Posterior vena cava (tissue), 2 donors: ENCODE results near the gene DTX2. TPM values are rescaled to one million over a fixed set of nuclear protein-coding genes. Genes with fewer than 3 reads are reported as not detected.
A peak's percentile ranks its signal among the peaks of the same experiment; 100 is the strongest.
"Not testable (repeated sequence)": the region's sequence is repeated elsewhere in the genome, so short reads cannot be mapped to it uniquely, and the experiment has no call there.

ENCODE experiments used
- DNase-seq: peaks from one replicate; pipeline ENCODE4 v3.0.0-alpha.2; 2020; ENCODE audit warnings: low spot score
- intact Hi-C, 2 donors: fragments of 100-400 bp; cut with DNase I; formaldehyde crosslinking; loops; one replicate each; pipeline versions ENCODE4 v1.14.1 to v1.14.2; 2022 to 2023
- total RNA-seq, 2 donors: library from RNA; stranded (reverse); fragmentation: NEBNext Ultra II Directional; extraction: Animal tissue kit (Norgen Biotek cat#: 25700); gene quantifications; one replicate each; pipeline ENCODE4 v1.2.1, GENCODE V29; 2021
- donor health status: DM: yes; HTN: yes; CAD: no.
- donor health status: DM: yes; HTN: yes; CAD: no.

DTX2 gene
- total RNA-seq, 2 donors from 2014 or later = 24.6 to 25.2 TPM

GRCh38 chr7:76441792-76442191, 19.7 kb upstream of the DTX2 start:
- DNase-seq, intact Hi-C loops: not testable (repeated sequence)

GRCh38 chr7:76442664-76443446, 18.7 kb upstream of the DTX2 start:
- intact Hi-C loops = not testable (repeated sequence)
- DNase-seq = peak; percentile 64

GRCh38 chr7:76443846-76444245, 17.7 kb upstream of the DTX2 start:
- intact Hi-C loops, DNase-seq: not testable (repeated sequence)

- intact Hi-C loops = not testable (repeated sequence)
- DNase-seq = peak; percentile 62
These were observed 15.9 kb upstream of the DTX2 start for GRCh38 chr7:76445577-76446008.

- intact Hi-C loops, DNase-seq: not testable (repeated sequence)
These were observed 4.5 kb upstream of the DTX2 start for GRCh38 chr7:76457017-76457416.

- DNase-seq, intact Hi-C loops: not testable (repeated sequence)
These were observed 3.0 kb upstream of the DTX2 start for GRCh38 chr7:76458504-76458903.

- intact Hi-C loops, DNase-seq: not testable (repeated sequence)
These were observed 742 bp upstream of the DTX2 start for GRCh38 chr7:76460767-76461166.

GRCh38 chr7:76462271-76462882, 868 bp downstream of the DTX2 start:
- DNase-seq, intact Hi-C loops: not testable (repeated sequence)

GRCh38 chr7:76464959-76465358, 3.5 kb downstream of the DTX2 start:
- DNase-seq, intact Hi-C loops: not testable (repeated sequence)

- DNase-seq, intact Hi-C loops: not testable (repeated sequence)
These were observed 4.4 kb downstream of the DTX2 start for GRCh38 chr7:76465950-76466349.

- DNase-seq, intact Hi-C loops: not testable (repeated sequence)
These were observed 6.4 kb downstream of the DTX2 start for GRCh38 chr7:76467743-76468404.

GRCh38 chr7:76471556-76472221, 10.2 kb downstream of the DTX2 start:
- intact Hi-C loops, DNase-seq: not testable (repeated sequence)

- DNase-seq, intact Hi-C loops: not testable (repeated sequence)
These were observed 11.6 kb downstream of the DTX2 start for GRCh38 chr7:76473097-76473496.

GRCh38 chr7:76476280-76476679, 14.8 kb downstream of the DTX2 start:
- intact Hi-C loops, DNase-seq: not testable (repeated sequence)

- DNase-seq, intact Hi-C loops: not testable (repeated sequence)
These were observed 15.4 kb downstream of the DTX2 start for GRCh38 chr7:76476742-76477474.

- DNase-seq, intact Hi-C loops: not testable (repeated sequence)
These were observed 18.1 kb downstream of the DTX2 start for GRCh38 chr7:76479628-76480027.

GRCh38 chr7:76480403-76481253, 19.1 kb downstream of the DTX2 start:
- DNase-seq, intact Hi-C loops: not testable (repeated sequence)

GRCh38 chr7:76482660-76483059, 21.2 kb downstream of the DTX2 start:
- DNase-seq, intact Hi-C loops: not testable (repeated sequence)
